HL-60 (cell line): ENCODE results near the gene PTPRT.

ENCODE experiments used
- CTCF ChIP-seq: IDR thresholded peaks from one replicate; pipeline ENCODE4 v1.5.1; 2011; ENCODE audit warnings: low read length, control low read depth, inconsistent platforms; ENCODE audit not compliant: insufficient read depth
- GABPA ChIP-seq: IDR thresholded peaks from 2 replicates; pipeline ENCODE4 v1.6.1; 2012; ENCODE audit warnings: low read depth
- POLR2AphosphoS5 ChIP-seq: IDR thresholded peaks from 2 replicates; pipeline ENCODE4 v1.6.1; 2012; ENCODE audit warnings: low read depth
- SPI1 ChIP-seq: IDR thresholded peaks from 2 replicates; pipeline ENCODE4 v1.6.1; 2012; ENCODE audit warnings: low read depth, mild to moderate bottlenecking, borderline replicate concordance
- TF ChIP-seq, protein P1 (sequence below): IDR thresholded peaks from 2 replicates; pipeline ENCODE4 v1.6.1; 2012; ENCODE audit warnings: low read depth; ENCODE audit not compliant: insufficient replicate concordance

- no peak for TF ChIP-seq CTCF
- TF ChIP-seq POLR2AphosphoS5 = no peak
- no peak for TF ChIP-seq SPI1
- TF ChIP-seq, protein P1, sequence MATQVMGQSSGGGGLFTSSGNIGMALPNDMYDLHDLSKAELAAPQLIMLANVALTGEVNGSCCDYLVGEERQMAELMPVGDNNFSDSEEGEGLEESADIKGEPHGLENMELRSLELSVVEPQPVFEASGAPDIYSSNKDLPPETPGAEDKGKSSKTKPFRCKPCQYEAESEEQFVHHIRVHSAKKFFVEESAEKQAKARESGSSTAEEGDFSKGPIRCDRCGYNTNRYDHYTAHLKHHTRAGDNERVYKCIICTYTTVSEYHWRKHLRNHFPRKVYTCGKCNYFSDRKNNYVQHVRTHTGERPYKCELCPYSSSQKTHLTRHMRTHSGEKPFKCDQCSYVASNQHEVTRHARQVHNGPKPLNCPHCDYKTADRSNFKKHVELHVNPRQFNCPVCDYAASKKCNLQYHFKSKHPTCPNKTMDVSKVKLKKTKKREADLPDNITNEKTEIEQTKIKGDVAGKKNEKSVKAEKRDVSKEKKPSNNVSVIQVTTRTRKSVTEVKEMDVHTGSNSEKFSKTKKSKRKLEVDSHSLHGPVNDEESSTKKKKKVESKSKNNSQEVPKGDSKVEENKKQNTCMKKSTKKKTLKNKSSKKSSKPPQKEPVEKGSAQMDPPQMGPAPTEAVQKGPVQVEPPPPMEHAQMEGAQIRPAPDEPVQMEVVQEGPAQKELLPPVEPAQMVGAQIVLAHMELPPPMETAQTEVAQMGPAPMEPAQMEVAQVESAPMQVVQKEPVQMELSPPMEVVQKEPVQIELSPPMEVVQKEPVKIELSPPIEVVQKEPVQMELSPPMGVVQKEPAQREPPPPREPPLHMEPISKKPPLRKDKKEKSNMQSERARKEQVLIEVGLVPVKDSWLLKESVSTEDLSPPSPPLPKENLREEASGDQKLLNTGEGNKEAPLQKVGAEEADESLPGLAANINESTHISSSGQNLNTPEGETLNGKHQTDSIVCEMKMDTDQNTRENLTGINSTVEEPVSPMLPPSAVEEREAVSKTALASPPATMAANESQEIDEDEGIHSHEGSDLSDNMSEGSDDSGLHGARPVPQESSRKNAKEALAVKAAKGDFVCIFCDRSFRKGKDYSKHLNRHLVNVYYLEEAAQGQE = no peak
- TF ChIP-seq GABPA = no peak
Observed at GRCh38 chr20:42985628-42986027, 204.1 kb downstream of the PTPRT start.
